ENCODE data around the gene USP32.

The USP32 gene

DNA sequence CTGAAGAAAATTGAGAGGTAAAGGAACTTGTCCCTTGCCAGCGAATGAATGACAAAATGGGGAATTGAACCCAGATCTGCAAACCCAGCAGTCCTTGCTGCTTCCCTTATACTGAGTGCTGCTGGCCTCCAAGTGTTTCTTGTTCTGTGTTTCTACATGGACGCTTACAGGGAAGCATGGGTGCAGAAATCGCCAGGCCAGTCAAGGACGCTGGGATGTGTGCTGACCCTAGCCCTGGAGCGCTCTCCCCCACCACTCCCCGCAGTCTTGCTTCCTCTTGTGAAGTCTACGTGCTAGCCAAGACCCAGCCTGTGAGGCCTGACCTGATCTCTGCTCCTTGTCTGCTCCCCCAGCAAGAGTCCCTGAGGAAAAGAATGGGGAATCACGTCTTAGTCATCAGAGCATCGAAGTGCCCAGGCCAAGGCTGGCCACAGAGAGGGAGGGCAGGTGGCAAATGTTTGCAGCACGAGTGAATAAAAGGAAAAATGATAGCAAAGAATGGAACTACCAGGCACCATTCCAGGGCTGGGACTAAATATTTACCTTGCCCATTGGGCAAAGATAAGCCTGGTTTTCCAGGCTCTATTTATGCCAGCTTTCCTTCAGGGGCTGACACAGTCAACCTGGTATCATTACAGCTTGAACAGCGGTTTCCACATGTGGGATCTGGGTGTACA is 224.7 kb downstream of the USP32 start:
- no peak for DNase-seq

DNA sequence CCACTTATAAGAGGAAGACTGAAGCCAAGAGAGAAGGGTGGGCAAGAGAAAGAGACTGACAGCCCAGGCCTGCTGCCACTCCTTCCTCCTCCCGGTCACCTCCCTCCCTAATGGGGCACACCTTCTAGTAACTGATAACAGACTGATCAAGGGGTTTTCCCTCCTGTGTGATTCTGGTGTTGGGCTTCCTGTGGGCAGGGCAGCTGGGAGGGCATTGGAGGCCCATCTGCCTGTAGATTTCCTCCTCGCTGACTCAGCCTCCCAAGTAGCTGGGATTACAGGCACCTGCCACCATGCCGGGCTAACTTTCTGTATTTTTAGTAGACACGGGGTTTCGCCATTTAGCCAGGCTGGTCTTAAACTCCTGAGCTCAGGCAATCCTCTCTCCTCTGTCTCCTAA is 226.0 kb downstream of the USP32 start:
- no peak for DNase-seq

DNA sequence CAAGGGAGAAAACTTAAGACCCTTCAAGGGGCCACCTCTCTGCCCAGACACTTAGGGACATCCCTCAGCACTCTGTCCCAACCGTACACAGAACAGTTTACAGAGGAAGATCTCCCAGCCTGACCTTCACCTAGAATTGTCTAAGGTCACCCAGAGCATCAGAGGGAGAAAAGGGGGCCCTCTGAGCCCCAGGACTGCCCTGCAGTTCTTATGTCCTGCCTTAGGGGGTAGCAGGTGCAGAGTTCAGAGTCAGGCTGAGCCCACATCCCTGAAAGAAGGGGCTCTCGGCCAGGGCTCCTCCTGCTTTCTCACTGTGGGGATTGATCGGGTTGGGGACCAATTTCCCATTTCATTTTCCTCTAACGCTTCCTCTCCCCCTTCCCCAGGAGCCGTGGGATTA is 226.7 kb downstream of the USP32 start:
- no peak for DNase-seq

DNA sequence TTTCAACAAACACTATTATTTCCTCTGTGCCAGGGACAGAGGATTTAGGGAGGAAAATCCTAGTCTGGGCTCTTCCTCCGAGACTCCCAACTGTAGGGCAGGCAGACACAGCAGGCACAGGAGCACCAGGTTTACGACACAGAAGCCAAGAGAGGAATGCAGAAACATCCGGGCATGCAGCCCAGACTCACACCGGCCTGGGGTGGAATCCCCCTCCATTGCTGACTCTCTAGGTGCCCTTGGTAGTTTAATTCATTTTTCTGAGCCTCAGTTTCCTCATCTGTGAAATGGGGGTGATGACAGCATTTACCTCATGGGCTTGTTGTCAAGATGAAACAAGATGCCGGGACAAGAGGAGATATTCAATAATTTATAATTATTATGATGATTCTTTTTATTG is 227.2 kb downstream of the USP32 start:
- no peak for DNase-seq

DNA sequence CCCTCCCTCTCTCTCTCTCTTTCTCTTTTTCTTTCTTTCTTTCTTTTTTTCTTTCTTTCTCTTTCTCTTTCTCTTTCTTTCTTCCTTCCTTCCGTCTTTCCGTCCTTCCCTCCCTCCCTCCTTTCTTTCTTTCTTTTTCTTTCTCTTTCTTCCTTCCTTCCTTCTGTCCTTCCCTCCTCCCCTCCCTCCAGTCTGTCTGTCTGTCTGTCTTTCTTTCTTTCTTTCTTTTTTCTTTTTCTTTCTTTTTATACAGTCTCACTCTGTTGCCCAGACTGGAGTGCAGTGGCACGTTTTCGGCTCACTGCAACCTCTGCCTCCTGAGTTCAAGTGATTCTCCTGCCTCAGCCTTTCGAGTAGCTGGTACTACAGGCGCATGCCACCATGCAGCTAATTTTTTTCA is 227.8 kb downstream of the USP32 start:
- no peak for DNase-seq

DNA sequence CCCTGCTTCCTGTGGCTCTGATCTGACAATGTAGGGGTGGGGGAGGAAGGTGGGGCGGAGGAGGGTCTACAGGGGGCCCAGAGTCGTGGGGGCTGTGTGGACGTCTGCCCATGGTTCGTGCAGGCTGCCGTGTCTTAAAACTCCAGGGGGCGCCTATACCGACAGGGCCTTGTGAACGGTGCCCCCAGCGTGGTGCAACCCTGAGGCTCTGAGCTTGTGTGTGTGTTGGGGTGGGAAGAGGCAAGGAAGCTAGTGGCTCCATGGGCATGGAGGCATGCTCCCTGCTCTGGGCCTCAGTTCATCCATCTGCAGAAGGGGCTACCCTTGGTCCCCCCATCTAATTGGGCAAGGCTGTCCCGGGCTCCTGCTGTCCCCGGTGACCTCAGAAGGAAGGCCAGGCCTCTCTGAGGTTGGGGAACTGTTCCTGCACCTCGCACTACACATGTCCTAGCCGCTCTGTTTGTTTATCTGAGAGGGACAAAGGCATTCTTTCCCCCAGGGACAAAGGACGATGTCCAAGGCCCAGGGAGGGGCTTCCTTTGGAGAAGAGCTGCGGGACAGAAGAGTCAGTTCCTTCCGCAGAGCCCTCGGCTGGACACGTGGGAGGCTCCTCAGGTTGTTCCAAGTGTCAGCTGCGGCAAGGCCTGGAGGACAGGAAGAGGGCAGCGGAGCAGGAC is 228.7 kb downstream of the USP32 start:
- no peak for DNase-seq

DNA sequence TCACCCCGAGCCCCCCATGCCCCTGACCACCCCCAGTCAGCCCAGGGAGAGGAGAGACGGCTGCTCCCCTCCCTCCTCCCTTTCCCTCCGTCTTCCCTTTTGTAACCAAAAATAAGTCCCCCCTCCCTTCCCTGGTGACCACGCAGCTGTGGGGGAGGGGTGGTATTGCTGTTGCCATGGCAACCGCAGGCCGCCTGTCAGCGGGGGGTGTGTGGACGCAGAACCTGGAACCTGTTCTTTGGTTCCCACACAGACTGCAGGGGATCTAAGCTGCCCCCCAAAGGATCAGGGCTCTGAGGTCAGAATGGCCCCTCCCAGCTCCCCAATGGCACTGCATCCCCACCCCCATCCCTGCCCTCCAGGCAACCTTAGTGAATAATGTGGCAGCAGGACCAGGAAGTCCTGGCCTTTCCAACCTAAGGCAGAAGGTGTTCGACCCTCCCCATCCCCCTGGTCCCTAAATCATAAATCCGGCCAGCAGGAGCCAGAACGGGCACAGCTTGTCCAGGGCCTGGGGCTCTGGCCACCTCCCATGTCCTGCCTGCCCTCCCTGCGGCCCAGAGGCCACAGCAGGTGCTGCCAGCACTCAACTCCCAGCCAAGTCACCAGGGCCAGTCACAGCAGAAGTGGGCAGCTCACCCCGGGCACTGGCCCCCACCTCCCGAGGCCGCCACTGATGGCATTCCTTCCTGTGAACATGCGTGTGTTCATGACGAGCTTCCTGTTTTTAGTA is 230.2 kb downstream of the USP32 start:
- DNase-seq, result no peak

DNA sequence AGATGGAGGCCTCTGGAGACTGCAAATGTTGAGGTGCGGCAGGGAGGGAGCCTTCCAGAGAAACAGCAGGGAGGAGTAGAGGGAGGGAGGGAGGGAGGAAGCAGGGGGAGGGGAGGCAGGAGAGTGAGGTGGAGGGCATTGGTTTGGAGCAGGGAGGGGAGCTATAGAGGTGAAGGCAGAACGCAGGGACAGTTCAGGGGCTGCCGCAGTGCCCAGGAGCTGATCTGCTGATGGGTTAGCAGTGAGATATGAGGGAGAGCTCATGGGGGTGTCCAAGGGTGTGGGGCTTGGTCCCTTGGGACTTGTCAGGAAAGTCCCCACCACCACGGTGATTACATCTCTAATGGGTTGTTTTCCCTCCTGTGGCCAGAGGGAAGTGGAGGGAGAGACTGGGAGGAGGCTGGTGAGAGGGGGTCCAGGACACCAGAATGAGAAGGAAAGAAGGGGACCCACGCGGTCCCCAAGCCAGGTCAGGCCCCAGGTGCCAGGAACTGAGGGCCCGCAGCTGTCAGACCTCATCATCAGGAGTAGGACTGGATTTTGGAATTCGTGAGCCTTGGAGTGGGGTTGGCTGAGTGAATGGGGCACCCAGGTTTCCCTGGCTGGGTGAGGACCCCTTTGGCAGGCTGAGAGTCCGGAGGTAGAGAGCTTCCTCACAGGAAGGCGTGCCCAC is 231.0 kb downstream of the USP32 start:
- DNase-seq, result no peak

DNA sequence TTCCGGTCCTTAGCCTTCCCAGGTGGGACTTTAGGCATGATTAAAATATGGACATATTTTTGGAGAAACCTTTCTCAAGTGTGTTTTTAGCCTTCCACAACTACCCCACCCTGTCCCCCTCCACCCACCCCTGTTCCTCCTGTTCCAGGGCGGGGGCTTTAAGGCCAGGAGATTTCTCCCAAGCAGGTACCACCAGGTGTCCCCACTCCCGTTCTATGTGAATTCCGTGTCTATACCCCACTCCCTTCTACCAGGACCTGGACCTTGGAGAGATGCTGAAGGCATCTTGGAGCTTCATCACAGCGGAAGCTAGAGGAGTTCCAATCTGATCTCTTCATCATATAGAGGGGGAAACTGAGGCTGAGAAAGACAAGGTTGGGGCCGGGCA is 232.5 kb downstream of the USP32 start:
- DNase-seq, result no peak

DNA sequence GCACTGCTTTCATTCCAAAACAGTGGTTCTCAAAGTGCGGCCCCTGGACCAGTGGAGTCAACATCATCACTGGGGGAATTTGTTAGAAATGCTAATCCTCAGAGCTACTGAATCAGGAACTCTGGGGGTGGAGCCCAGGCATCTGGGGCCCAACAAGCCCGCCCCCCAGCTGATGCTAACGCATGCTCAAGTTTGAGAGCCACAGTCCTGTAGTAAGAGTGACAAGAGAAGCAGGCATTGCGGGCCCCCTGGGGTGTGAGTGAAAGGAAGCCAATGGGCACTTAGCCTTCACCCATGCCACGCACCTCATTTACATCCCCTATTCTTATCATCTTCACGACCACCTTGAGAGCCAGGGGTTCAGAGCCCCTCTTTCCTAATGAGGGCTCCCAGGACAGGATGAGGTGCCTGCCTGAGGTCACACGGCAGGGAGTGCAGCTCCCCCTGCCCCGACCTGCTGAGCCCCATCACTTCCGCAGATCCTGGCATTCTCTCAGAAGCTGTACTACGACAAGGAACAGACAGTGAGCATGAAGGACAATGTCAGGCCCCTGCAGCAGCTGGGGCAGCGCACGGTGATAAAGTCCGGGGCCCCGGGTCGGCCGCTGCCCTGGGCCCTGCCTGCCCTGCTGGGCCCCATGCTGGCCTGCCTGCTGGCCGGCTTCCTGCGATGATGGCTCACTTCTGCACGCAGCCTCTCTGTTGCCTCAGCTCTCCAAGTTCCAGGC is 233.0 kb downstream of the USP32 start:
- no peak for DNase-seq

DNA sequence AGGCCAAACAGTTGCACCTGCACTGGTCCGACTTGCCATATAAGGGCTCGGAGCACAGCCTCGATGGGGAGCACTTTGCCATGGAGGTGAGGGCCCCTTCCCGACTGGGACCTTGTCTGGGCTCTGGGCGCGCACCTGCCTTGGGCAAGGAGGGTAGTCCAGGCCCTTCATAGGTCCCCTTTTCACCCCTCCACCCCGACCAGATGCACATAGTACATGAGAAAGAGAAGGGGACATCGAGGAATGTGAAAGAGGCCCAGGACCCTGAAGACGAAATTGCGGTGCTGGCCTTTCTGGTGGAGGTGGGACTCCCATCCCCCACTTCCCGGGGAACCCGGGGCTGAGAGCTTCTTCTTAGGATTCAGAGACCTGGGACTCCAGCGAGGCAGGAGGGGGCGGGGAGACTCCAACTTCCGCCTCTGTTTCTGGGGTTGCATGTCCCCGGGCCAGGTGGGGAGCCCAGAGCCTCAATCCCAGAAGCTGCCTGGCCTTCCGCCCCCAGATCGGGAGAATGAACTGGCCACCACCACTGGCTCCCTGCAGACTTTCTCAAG is 234.4 kb downstream of the USP32 start:
- no peak for DNase-seq

DNA sequence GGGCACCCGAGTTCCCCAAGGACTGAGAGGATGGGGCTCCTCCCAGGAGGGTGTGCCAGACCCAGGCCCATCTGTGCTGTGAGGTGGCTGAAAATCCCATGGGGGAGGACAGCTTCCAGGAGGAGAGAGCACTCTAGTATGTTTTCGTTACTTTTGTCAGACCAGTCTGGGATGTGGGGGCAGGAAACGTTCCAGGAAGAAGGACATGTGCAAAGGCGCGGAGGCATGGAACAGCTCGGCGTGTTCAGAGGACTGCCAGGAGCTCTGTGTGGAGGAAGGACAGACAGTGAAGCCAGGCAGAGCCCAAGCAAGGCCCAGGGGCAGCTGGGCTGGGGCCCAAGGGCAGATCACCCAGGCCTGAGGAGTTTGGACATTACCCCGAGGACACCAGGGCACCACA is 235.2 kb downstream of the USP32 start:
- DNase-seq, result no peak

DNA sequence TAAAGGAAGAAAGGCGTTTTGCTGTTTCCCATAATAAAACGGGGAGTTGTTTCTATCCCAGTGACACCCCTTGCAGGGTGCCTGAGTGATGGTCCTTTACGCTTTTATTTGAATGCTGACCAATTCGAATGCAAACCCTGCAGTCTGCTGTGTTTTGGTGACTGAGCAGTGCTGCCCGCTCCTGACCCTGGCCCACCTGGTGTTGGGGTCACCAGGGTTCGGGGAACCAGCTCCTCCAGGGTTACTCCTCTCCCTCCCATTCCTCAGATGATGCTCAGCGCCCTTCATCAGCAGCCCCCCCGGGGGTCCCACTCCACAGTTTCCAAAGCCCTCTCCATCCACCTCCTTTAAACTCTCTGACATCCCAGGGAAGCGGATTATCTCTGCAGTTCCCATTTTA is 236.1 kb downstream of the USP32 start:
- DNase-seq, result no peak

DNA sequence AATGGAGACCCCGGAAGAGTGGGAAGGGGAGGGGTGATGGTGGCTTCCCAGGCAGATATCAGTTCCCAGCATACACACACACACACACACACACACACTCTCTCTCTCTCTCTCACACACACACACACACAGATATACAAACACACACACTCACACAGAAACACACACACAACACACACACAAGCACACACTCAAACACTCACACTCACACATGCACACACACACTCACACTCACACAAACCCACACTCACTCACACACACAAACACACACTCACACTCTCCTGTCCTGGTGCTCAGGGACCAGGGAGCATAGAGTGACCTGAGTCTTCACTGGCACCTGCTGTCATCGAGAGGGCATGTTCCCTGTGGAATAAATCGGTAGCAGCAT is 236.5 kb downstream of the USP32 start:
- DNase-seq, result no peak

DNA sequence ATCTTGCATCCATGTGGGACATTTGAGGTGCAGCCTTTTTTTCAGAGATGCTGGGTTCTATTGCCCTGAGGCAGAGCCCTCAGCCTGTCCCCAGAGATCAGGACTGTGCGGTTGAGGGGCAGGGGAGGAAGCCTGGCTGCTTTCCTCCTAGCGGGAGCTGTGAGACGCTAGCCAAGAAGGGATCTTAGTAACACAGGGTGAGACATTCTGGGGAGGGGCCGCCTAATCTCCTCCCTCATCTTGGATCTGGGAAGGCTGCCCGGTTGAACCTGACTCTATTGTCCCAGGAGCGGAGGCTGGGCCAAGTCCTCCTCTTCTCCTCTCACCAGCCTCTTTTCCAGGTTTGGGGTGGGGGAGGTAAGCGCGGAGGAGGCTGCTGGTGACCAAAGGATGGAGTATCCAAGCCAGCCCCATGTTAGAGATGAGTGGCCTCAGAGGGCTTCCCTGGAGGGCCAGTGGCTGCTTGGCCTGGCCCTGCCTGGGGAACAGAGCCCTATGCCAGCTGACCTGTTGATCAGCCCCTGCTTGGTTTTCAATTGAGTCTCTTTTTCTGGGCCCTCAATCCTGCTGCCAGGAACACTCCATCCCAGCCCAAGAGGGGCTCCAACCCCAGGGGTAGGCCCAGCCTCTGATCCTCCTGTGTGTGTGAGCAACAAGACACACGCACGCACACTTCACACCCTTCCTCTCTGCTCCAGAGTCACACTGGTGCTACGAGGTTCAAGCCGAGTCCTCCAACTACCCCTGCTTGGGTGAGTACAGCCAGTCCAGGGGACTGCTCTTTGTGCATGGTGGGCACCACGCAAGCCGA is 237.1 kb downstream of the USP32 start:
- no peak for DNase-seq

DNA sequence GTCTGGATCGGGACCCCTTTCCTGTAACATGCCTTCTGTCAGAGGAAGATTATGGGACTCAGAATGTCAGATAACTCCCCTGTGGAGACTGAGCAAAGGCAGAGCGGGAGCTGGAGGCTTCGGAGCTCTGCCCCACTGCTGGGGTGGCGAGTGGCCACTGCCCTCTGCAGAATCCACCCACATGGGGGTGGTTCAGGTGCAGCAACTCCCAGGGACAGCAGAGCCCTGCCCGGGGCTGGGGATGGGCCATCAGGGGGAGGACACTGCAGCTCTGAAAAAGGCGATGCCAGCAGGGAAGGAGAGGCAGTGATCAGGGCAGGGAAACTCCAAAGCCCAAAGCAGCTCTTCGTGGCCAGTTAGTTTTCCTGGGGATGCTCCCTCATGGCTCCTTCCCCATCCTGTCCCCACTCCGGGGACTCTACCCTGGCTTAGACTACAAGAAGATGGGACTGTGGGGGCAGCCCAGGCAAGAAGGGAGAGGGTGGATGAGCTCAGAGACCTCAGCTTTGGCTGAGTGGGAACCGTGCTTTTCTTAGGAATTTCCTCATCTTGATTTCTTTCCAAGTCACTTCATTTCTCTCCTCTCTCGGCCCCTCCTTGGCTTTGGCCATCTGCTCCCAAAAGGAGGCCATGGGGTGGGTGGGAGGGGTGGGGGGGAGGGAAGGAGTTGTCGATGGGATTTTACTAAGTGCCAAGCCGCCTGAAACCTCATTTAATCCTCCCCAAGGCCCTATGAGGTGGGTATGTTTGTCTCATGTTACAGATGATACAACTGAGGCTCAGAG is 238.1 kb downstream of the USP32 start:
- no peak for DNase-seq

DNA sequence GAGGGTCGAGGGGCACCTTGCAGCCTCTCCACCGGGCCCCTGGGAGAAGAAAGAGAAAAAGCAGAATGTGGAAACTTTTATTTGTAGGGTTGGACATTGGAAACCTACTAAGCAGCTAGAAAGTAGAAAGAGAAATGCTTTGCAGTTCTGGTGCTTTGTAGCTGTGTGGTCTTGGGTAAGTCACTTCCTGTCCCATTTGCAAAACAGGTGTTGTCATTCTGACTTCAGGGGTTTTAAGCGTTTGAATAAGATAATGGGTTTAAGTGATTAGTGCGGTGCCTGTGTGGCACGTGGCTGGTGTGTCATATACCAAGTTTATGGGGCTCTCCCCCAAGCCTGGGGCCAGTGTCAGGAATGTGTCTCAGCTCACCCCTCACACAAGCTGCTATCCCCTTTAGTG is 240.6 kb downstream of the USP32 start:
- DNase-seq, result no peak

DNA sequence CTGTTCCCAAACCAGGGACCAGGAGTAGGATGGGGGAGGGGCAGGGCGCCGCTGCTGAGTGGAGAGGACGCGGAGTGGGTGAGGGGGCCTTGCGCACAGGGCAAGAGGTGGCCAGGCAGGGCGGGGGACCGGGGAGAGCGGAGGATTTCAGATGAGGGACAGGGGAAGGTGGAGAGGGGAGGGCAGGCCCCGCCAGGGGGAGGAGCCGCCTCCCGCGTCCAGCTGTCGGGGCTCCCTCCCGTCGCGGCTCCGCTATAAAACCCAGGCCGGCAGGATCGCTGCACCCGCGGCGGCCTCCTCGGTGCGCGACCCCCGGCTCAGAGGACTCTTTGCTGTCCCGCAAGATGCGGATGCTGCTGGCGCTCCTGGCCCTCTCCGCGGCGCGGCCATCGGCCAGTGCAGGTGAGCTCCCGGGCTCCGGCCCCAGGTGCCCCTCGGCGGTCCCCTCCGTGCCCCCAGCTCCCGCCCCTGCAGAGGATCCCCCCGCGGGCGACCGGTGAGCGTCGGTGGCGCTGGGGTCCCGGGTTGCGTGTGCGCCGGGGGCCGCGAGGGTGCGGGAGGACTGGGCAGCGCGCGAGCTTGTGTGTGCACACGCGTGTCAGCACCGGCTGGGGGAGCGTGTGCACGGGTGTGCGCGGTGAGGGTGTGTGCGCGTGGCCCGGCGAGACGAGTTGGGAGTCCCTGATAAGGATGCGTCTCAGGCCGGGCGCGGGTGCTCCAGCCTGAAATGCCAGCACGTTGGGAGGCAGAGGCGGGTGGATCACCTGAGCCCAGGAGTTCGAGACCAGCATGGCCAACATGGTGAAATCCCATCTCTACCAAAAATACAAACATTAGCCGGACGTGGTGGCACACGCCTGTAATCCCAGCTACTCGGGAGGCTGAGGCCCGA is 242.0 kb downstream of the USP32 start, which contains the start of gene CA4:
TSS of gene CA4 (plus strand) at position 283 of the 892 bp plus-strand sequence. CDS start at position 345, 62 bp downstream.
- no peak for DNase-seq

DNA sequence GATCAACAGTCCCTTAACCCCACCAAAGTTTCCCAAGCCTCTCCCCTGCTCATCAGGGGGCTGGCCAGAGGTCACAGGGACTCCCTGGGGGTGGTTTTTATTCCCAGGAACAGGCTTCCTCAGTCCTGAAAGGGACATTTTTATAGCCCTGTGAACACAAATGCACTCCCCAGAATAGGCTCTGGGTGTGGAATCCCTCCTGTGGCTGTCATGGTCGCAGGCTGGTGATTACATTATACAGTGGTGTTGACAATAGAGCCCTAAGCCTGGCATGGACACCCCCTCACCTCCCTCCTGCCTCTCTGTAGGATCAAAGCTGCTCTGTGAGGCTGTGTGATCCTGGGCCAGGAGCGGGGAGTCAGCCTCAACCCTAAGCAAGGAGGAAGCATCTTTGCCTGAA is 243.6 kb downstream of the USP32 start:
- no peak for DNase-seq

Data from CD4-positive, alpha-beta T cell treated with Interleukin-17A for 4 hours (primary cell).